Sigmoid colon (tissue), 3 donors: ENCODE results near the gene MAPT.

Source experiments
- POLR2A ChIP-seq, 2 donors: fragments of 450-650 bp; IDR thresholded peaks; one replicate each; pipeline ENCODE4 v1.6.1; 2016; ENCODE audit warnings: antibody characterized with exemption in 2 of 2, mild to moderate bottlenecking in 2 of 2, moderate library complexity in 2 of 2
- TF ChIP-seq, protein P1 (sequence below), 4 experiments: fragments of 450-650 bp in 3 of 4; fragments of 200-600 bp in 1 of 4; IDR thresholded peaks; one replicate each; pipeline ENCODE4 v1.5.1; 2016 to 2019; ENCODE audit warnings: antibody characterized with exemption in 4 of 4, mild to moderate bottlenecking in 3 of 4, moderate library complexity in 2 of 4

DNA sequence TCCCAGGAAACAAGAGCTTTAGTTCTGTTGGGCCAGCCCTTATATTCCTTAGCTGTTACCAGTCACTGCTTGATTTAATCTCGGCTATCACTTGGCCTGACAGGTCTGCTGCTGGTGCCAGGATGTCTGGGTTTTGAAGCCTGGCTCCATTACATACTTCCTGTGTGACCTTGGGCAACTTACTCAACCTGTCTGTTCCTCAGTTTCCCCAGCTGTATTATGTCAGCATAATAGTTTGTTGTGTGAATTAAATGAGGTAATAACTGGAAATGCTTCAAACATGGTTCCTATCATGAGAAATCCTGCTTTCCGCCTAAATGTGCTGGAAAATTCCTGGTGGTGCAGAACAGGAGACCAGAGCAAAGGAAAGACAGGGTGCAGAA is 54.1 kb downstream of the MAPT start:
- TF ChIP-seq, protein P1, sequence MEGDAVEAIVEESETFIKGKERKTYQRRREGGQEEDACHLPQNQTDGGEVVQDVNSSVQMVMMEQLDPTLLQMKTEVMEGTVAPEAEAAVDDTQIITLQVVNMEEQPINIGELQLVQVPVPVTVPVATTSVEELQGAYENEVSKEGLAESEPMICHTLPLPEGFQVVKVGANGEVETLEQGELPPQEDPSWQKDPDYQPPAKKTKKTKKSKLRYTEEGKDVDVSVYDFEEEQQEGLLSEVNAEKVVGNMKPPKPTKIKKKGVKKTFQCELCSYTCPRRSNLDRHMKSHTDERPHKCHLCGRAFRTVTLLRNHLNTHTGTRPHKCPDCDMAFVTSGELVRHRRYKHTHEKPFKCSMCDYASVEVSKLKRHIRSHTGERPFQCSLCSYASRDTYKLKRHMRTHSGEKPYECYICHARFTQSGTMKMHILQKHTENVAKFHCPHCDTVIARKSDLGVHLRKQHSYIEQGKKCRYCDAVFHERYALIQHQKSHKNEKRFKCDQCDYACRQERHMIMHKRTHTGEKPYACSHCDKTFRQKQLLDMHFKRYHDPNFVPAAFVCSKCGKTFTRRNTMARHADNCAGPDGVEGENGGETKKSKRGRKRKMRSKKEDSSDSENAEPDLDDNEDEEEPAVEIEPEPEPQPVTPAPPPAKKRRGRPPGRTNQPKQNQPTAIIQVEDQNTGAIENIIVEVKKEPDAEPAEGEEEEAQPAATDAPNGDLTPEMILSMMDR (IDR thresholded peaks at IDR 0.05), result no peak
- TF ChIP-seq POLR2A (IDR thresholded peaks at IDR 0.05), result no peak
